K562 (cell line): ENCODE results near the gene TMEM154. TPM values are rescaled to one million over a fixed set of nuclear protein-coding genes. Genes with fewer than 3 reads are reported as not detected.

Source experiments
- ATAC-seq: fragments of 200-7000 bp; cut with Tn5 transposase; 3 replicates; pipeline ENCODE4 v1.9.1; 2020; ENCODE audit warnings: moderate library complexity
- BruUV-seq: library from RNA; stranded (reverse); fragments of 400-500 nt; replicated peaks from 2 replicates; lab custom pipeline; 2021; lab: Mats Ljungman, UMichigan
- CTCF ChIA-PET: fragments of 300-600 bp; formaldehyde crosslinking; extraction: SDS; loops from one replicate; lab custom pipeline; 2021; ENCODE audit warnings: low intra/inter-chr PET ratio; lab: Yijun Ruan, JAX
- POLR2A ChIA-PET: fragments of 300-600, 350-650 bp; sonication (Branson Sonifier 250); formaldehyde crosslinking; extraction: SDS; loops from one replicate; lab custom pipeline; 2021; ENCODE audit warnings: antibody characterized with exemption, inconsistent platforms; lab: Yijun Ruan, JAX
- DNase-seq, 4 experiments: peaks; one replicate each; pipeline versions ENCODE4 v3.0.0 to v3.0.0-alpha.2; 2011 to 2018; ENCODE audit warnings: low spot score in 3 of 4, mixed read lengths in 3 of 4; ENCODE audit errors: extremely low read depth in 1 of 4
- FAIRE-seq: peaks from 2 replicates; lab custom pipeline; 2011; peaks lifted over from hg19 to GRCh38; lab: Jason Lieb, UNC
- H2AFZ ChIP-seq: 2 replicates; pipeline ENCODE4 v1.6.0; 2011; ENCODE audit warnings: low read depth, low read length, control low read depth, inconsistent platforms
- H3K27ac ChIP-seq: fragments of 200-600 bp; 3 replicates; pipeline ENCODE4 v1.8.0; 2011; ENCODE audit warnings: low read depth, mild to moderate bottlenecking, control low read depth, inconsistent platforms, low read length, moderate library complexity, mixed read lengths; ENCODE audit errors: extremely low read depth
- H3K27me3 ChIP-seq, 2 experiments: fragments of 300-600 bp in 1 of 2; 2 replicates in 1 of 2; 3 replicates in 1 of 2; pipeline versions ENCODE4 v1.6.0 to v1.8.0; 2011; ENCODE audit warnings: inconsistent platforms in 2 of 2, low read length in 2 of 2, mild to moderate bottlenecking in 1 of 2, mixed read lengths in 1 of 2, moderate library complexity in 1 of 2; ENCODE audit not compliant: control insufficient read depth in 2 of 2, insufficient read depth in 2 of 2
- H3K36me3 ChIP-seq: fragments of 300-600 bp; 3 replicates; pipeline ENCODE4 v1.8.0; 2011; ENCODE audit warnings: mild to moderate bottlenecking, low read length, inconsistent platforms; ENCODE audit not compliant: control insufficient read depth, insufficient read depth
- H3K4me1 ChIP-seq, 2 experiments: fragments of 200-600 bp in 1 of 2; replicated peaks in 1 of 2; 2 replicates in 1 of 2; 3 replicates in 1 of 2; pipeline versions ENCODE4 v1.5.1 to v1.8.0; 2011; ENCODE audit warnings: inconsistent platforms in 2 of 2, low read length in 2 of 2, mild to moderate bottlenecking in 1 of 2, mixed read lengths in 1 of 2, moderate library complexity in 1 of 2; ENCODE audit not compliant: control insufficient read depth in 2 of 2, insufficient read depth in 2 of 2
- H3K4me2 ChIP-seq: 2 replicates; pipeline ENCODE4 v1.6.1; 2011; ENCODE audit warnings: low read length, control low read depth, inconsistent platforms, mixed read lengths; ENCODE audit not compliant: insufficient read depth
- H3K4me3 ChIP-seq: fragments of 200-600 bp; sonication (generic), shearing (Covaris generic); 2 replicates; pipeline ENCODE4 v1.5.1; 2016; ENCODE audit warnings: control low read depth, inconsistent platforms
- H3K79me2 ChIP-seq: fragments of 200-600 bp; 3 replicates; pipeline ENCODE4 v1.8.0; 2011; ENCODE audit warnings: low read length, inconsistent platforms; ENCODE audit not compliant: control insufficient read depth, insufficient read depth
- H3K9ac ChIP-seq, 2 experiments: 2 replicates each; pipeline versions ENCODE4 v1.6.0 to v1.6.1; 2011; ENCODE audit warnings: low read depth in 2 of 2, low read length in 2 of 2, control low read depth in 1 of 2, inconsistent platforms in 1 of 2, mild to moderate bottlenecking in 1 of 2, mixed read lengths in 1 of 2; ENCODE audit not compliant: insufficient read depth in 1 of 2
- H3K9me1 ChIP-seq: one replicate; pipeline ENCODE4 v1.6.0; 2011; ENCODE audit warnings: inconsistent platforms, mild to moderate bottlenecking, low read length, moderate library complexity; ENCODE audit not compliant: control insufficient read depth, insufficient read depth
- H3K9me3 ChIP-seq: replicated peaks from 2 replicates; pipeline ENCODE4 v1.5.1; 2011; ENCODE audit warnings: low read depth, low read length, inconsistent platforms; ENCODE audit not compliant: control insufficient read depth, insufficient read depth
- H4K20me1 ChIP-seq: replicated peaks from 2 replicates; pipeline ENCODE4 v1.6.1; 2011; ENCODE audit warnings: low read length, inconsistent platforms, mixed read lengths; ENCODE audit not compliant: control insufficient read depth, insufficient read depth
- ATF4 ChIP-seq: fragments of 450-650 bp; formaldehyde crosslinking; IDR thresholded peaks from 2 replicates; pipeline ENCODE4 v1.4.0; 2022; ENCODE audit warnings: mild to moderate bottlenecking, moderate library complexity
- CHAMP1 ChIP-seq: fragments of 450-650 bp; IDR thresholded peaks from 2 replicates; pipeline ENCODE4 v1.6.1; 2016; ENCODE audit warnings: mild to moderate bottlenecking
- MAFG ChIP-seq: fragments of 450-650 bp; conservative IDR thresholded peaks from 2 replicates; pipeline ENCODE4 v1.6.1; 2016; ENCODE audit warnings: missing genetic modification characterization, missing compliant biosample characterization
- MYBL2 ChIP-seq, 2 experiments: fragments of 450-650 bp in 1 of 2; sonication (generic) in 1 of 2; formaldehyde crosslinking in 1 of 2; IDR thresholded peaks; 2 replicates each; pipeline versions ENCODE4 v1.6.1 to v1.8.1; 2017 to 2022; ENCODE audit warnings: borderline replicate concordance in 1 of 2, inconsistent platforms in 1 of 2, low read depth in 1 of 2, mild to moderate bottlenecking in 1 of 2, missing genetic modification reagents in 1 of 2, moderate library complexity in 1 of 2
- REST ChIP-seq, 2 experiments: fragments of 450-650 bp; formaldehyde crosslinking in 1 of 2; IDR thresholded peaks; 2 replicates each; pipeline versions ENCODE4 v1.4.0 to v1.6.1; 2014 to 2020; ENCODE audit warnings: mild to moderate bottlenecking in 2 of 2, borderline replicate concordance in 1 of 2, low read depth in 1 of 2
- SMAD3 ChIP-seq: fragments of 450-650 bp; formaldehyde crosslinking; conservative IDR thresholded peaks from 2 replicates; pipeline ENCODE4 v1.4.0; 2020; ENCODE audit warnings: mild to moderate bottlenecking
- ZKSCAN3 ChIP-seq: fragments of 250-450 bp; sonication (Bioruptor Pico); IDR thresholded peaks from 2 replicates; pipeline ENCODE4 v1.4.0; 2020
- ZNF232 ChIP-seq: sonication (generic); formaldehyde crosslinking; IDR thresholded peaks from 2 replicates; pipeline ENCODE4 v1.8.0; 2022; ENCODE audit warnings: mild to moderate bottlenecking, missing genetic modification reagents
- ZNF717 ChIP-seq: fragments of 250-450 bp; sonication (Bioruptor Pico); IDR thresholded peaks from 2 replicates; pipeline ENCODE4 v1.5.0; 2021
- in situ Hi-C: fragments of 300-500 bp; cut with MboI; formaldehyde crosslinking; loops from 4 replicates; pipeline ENCODE4 v1.15.0; 2018; ENCODE audit warnings: inconsistent platforms, mixed read lengths
- intact Hi-C: fragments of 100-400 bp; cut with micrococcal nuclease; formaldehyde crosslinking; loops from 2 replicates; pipeline ENCODE4 v1.14.2; 2022
- polyA plus RNA-seq, 8 experiments: library from polyadenylated mRNA; depleted of rRNA in 4 of 8; stranded (reverse) in 5 of 8; unstranded in 3 of 8; fragments of >200 nt; fragmentation: Nextera tagmentation in 2 of 8; fragmentation: Illumina TruSeq in 1 of 8; extraction: Ambion mirVana in 2 of 8; extraction: Trizol in 1 of 8; gene quantifications; 2 replicates each; pipeline versions ENCODE4 v1.2.1 to v1.2.3, GENCODE V29; 2011 to 2014; ENCODE audit warnings: inconsistent platforms in 1 of 8, missing spikeins in 1 of 8
- total RNA-seq, 7 experiments: library from RNA; depleted of rRNA in 6 of 7; stranded (reverse); fragments of >200 nt in 6 of 7; fragmentation: Illumina TruSeq in 2 of 7; extraction: Trizol in 2 of 7; gene quantifications; 2 replicates each; pipeline versions ENCODE4 v1.2.1 to v1.2.3, GENCODE V29; 2011 to 2021; ENCODE audit warnings: low replicate concordance in 1 of 7

Gene TMEM154
- total and polyA plus RNA-seq, 9 of the 15 experiments (the other 6 are each of a cell fraction or from before 2014, with no cell fraction given), result 0.13 to 1.8 (median 0.58) TPM

GRCh38 chr4:152651473-152652060 lies 28.2 kb downstream of the TMEM154 start:
- H2AFZ ChIP-seq, result no peak overlapping the region
- no peaks in the 10 kb centered on the region for H3K36me3 ChIP-seq
- POLR2A ChIA-PET, result no interaction called here
- no peak overlapping the region for H3K4me3 ChIP-seq
- CTCF ChIA-PET, result no interaction called here
- FAIRE-seq (no peak), DNase-seq (no peak), ATAC-seq (no peak)
- H3K9me3 ChIP-seq, result no peaks in the 10 kb centered on the region
- BruUV-seq, result no TSS peak
- H3K27me3 ChIP-seq, result peaks cover 0 to 3% of the 10 kb centered on the region in 2 experiments; a peak in 2 of 5 replicates
- no peak overlapping the region for H3K9ac ChIP-seq
- no peaks in the 10 kb centered on the region for H3K79me2 ChIP-seq
- in situ Hi-C loops, result no loop called here
- H3K9me1 ChIP-seq, result no peaks in the 10 kb centered on the region
- no peak overlapping the region for H3K4me2 ChIP-seq
- no peaks in the 10 kb centered on the region for H4K20me1 ChIP-seq
- TF ChIP-seq ATF4 (no peak), CHAMP1 (no peak), ZKSCAN3 (CRISPR knock-in tag) (no peak), MAFG (tag) (no peak), SMAD3 (no peak), MYBL2 (IDR thresholded peaks at IDR 0.05; ENCODE audit: low read depth) (no peak), MYBL2 (CRISPR knock-in tag; IDR thresholded peaks at IDR 0.05; ENCODE audit: borderline replicate concordance) (no peak), ZNF717 (CRISPR knock-in tag) (no peak), REST (IDR thresholded peaks at IDR 0.05; ENCODE audit: borderline replicate concordance) (no peak), REST (CRISPR knock-in tag; IDR thresholded peaks at IDR 0.05; ENCODE audit: low read depth) (no peak), ZNF232 (CRISPR knock-in tag) (no peak)
- TF ChIP-seq, all 486 proteins: peak for 0
- Histone ChIP-seq H3K27ac (no peak overlapping the region), H3K4me1 (no peaks in the 10 kb centered on the region)
- intact Hi-C loops, result no loop called here
